NT2/D1 (cell line): Measurements from ENCODE around the gene NDUFS5.

Source experiments
- SUZ12 ChIP-seq: IDR thresholded peaks from 2 replicates; pipeline ENCODE4 v1.6.1; 2011; ENCODE audit not compliant: insufficient read length, insufficient read depth; ENCODE audit errors: extremely low read depth
- YY1 ChIP-seq: IDR thresholded peaks from 2 replicates; pipeline ENCODE4 v1.6.1; 2011; ENCODE audit not compliant: insufficient read length, insufficient read depth

DNA sequence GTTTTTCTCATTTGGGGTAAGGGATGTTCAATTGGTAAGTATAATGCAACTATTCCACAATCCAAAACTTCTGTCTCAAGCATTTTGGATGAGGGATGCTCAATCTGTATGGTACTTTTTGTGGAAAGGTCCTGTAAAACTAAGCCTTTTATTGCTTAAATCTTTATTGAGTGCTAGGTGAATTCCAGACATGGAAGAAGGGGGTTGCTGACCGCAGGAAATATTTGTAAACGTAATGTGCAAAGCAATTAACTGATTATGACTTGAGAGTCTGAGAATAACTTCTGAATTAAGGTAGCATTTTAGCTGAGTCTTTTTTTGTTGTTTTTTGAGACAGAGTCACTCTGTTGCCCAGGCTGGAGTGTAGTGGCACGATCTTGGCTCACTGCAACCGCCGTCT, 32.0 kb upstream of the NDUFS5 start:
- TF ChIP-seq YY1 (no peak), SUZ12 (no peak)
